NCI-H1092 (cell line): ENCODE data around the gene KNCN.

ENCODE experiments used
- DNase-seq: peaks from one replicate; lab custom pipeline; 2025; lab: John Stamatoyannopoulos, UW

Gene KNCN

GRCh38 chr1:46544561-46545240 lies 6.7 kb downstream of the KNCN start:
- no peak for DNase-seq

GRCh38 chr1:46543761-46544560 lies 7.5 kb downstream of the KNCN start:
- no peak for DNase-seq

GRCh38 chr1:46543382-46543760 lies 8.1 kb downstream of the KNCN start:
- DNase-seq: no peak

GRCh38 chr1:46539972-46540371 lies 11.5 kb downstream of the KNCN start:
- no peak for DNase-seq

- no peak for DNase-seq
Observed at GRCh38 chr1:46538147-46538546, 13.3 kb downstream of the KNCN start.

GRCh38 chr1:46537651-46538050 lies 13.8 kb downstream of the KNCN start:
- no peak for DNase-seq

- DNase-seq: no peak
Observed at GRCh38 chr1:46536527-46536926, 14.9 kb downstream of the KNCN start.

- no peak for DNase-seq
Observed at GRCh38 chr1:46535063-46535462, 16.4 kb downstream of the KNCN start.

- DNase-seq: no peak
Observed at GRCh38 chr1:46533179-46533864, 18.1 kb downstream of the KNCN start.

GRCh38 chr1:46532498-46533178 lies 18.8 kb downstream of the KNCN start:
- DNase-seq: no peak

GRCh38 chr1:46532095-46532494 lies 19.4 kb downstream of the KNCN start:
- no peak for DNase-seq

GRCh38 chr1:46530791-46531409 lies 20.5 kb downstream of the KNCN start:
- DNase-seq: no peak

- no peak for DNase-seq
Observed at GRCh38 chr1:46530311-46530710, 21.1 kb downstream of the KNCN start.

- DNase-seq: no peak
Observed at GRCh38 chr1:46529031-46529630, 22.3 kb downstream of the KNCN start.

- no peak for DNase-seq
Observed at GRCh38 chr1:46528297-46528955, 23.0 kb downstream of the KNCN start.

- DNase-seq: peak; percentile 43
Observed at GRCh38 chr1:46527474-46528296, 23.8 kb downstream of the KNCN start.

- no peak for DNase-seq
Observed at GRCh38 chr1:46526691-46527291, 24.7 kb downstream of the KNCN start.

- no peak for DNase-seq
Observed at GRCh38 chr1:46526013-46526690, 25.3 kb downstream of the KNCN start.
